GM19099 (cell line): ENCODE results near the gene CTNNA2.

Experiments used
- POLR2A ChIP-seq: IDR thresholded peaks from 3 replicates; pipeline ENCODE4 v1.6.1; 2011; ENCODE audit warnings: low read depth; ENCODE audit not compliant: insufficient read length; ENCODE audit errors: extremely low read depth

Gene CTNNA2

DNA sequence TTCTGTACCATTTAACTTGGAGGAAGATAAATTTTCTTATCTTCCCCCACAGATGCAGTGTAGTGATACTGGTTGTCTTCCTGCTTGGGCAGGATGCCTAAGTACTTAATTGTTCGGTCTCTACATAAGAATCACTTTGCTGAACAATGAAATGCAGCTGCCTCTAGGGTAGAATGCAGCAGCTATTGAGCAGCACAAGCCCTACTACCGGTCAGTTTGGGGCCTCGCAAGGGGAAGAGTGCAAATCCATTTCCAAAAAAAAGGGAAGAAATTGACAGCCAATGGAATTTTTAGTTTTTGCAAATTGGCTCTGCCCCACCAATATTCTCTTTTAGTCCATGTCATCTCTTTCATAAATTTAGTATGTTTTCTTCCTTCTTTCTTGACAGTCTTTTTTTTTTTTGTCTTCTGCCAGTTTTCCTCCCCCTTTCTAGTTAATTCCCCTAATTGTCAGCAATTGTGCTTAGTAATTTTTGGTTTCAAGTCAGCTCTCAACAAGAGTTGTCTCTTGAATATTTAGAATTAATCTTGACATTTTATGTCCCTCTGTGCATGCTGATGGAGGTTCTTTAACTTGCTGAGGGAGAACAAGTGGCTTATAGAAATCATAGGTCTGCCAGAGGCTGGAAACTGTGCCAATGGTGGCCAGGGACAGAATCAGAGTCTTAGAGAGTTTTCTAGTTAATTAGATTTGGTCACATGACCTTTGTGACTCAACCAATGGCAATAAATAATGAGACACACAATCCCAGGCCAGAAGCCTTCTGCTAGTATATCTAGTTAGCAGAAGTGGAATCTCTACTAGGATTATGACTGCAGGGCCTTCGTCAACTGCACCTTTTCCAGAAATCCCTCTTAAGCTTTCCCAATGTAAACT lies 270.0 kb downstream of the CTNNA2 start:
- TF ChIP-seq POLR2A: no peak

DNA sequence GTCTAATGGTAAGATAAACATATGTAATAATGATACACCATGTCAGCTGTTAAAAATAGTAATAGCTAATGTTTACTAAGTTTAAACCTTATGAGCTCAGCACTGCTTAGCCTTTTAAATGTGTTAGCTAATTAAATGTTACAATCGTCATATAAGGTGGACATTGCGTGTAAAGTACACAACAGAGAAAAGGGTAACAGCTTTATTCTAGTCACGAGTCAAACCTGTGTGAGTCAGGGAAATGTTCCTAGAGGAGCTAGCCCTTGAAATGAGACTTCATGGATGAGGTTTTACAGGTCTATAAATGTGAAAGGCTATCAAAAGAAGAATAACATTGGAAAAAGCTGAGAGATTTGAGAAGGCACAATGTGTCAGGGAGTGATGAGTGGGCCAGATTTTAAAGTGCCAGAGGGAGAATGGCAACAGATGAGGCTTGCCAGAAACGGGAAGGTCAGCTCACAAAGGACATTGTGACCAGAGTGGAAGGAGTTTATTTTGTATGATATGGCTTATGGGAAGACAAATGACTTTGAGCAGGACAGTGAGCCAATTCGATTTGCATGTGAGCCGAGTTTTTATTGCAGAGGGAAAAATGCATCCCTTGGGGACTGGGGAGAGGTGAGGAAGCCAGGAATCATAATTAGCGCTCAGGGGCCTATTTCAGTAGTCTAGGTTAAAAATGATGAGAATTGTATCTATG lies 276.3 kb downstream of the CTNNA2 start:
- TF ChIP-seq POLR2A: no peak

DNA sequence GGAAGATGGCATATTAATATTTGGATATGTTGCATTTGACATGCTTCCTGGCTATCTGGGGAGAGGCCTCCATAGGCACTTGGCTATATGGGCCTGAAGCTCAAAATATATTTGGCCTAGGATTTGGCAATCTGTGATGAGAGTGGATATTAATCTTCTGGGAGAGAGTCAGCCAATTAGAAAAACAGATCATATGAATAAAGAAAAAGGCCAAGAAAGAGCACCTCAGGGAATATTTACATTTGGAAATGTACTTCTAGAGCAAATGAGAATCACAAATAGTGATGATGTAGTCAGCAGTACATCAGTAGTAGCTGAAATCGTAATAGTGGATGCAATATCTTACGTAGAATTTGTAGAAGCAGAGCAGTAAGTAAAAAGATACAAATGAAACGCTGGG lies 277.0 kb downstream of the CTNNA2 start:
- TF ChIP-seq POLR2A: no peak

DNA sequence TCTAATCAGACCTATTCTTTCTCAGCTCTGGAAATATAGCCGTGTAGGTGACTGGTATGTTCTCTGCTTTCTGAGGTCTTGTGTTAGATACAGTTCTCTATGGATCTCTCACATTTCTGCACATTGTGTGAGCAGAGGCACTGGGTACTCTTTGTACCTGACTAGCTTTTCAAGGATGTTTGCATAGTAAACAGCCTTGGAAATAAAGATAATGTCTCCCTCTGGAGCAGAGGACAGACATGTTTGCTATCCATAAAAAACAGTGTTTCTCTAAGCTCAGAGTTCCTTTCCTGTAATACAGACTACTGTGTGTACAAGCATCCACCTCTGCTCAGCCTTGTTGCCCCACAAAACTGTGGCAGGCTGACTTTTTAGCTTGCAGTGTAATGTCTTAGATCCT lies 279.2 kb downstream of the CTNNA2 start:
- no peak for TF ChIP-seq POLR2A

DNA sequence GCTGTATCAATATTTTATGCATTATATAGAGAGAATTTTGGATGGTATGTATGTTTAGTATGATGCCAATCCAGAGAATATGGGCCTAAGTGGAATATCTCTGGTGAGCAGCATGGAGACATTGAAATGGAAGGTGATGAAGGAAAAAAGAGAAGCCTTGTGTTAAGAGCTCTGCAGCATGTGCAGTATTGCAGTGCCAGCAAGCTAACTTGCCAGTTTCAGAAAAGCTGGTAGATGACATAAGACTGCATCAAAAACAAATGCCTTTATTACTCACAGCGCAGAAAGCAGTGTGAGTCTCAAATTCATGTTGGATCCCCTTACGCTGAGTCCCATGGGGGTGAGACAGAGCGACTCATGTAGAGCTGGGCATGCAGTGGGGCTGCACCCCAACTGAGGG lies 280.2 kb downstream of the CTNNA2 start:
- TF ChIP-seq POLR2A: no peak

DNA sequence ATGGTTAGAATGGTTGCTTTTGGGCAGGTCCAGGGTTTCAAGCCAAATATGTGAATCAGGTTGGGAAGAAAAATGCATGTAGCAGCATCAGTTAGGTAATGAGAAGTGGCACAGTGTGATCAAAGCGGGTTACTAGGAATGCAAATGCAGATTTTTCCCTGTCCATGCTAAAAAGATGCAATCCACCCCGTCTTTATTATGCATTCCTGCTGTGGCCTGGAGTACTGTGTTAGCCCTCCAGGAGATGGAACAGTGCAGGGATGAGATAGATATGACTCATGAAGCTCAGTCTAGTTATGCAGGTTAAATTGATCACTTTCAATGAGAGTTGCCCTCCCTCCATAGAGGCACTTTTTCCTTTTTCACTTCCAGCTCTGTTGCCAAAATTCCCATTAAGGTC lies 283.8 kb downstream of the CTNNA2 start:
- TF ChIP-seq POLR2A: no peak

DNA sequence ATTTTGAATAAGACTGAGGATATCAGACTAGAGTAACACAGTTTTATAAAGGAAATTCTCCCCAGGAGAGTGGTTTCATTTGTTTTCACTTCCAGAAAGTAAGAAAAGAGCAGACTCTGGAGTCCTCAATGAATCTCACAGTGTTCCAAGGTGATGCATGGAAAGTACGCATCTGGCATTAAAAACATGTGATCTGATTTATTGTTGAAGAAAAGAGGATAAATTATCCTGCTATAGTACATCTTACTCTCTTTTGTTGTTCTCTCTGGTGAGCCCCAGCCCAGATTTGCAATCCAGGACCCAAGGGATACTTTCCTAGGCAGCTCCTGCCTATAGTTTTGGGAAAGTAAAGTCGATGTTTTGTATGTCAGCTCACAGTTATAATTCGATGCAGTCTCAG lies 285.9 kb downstream of the CTNNA2 start:
- no peak for TF ChIP-seq POLR2A

DNA sequence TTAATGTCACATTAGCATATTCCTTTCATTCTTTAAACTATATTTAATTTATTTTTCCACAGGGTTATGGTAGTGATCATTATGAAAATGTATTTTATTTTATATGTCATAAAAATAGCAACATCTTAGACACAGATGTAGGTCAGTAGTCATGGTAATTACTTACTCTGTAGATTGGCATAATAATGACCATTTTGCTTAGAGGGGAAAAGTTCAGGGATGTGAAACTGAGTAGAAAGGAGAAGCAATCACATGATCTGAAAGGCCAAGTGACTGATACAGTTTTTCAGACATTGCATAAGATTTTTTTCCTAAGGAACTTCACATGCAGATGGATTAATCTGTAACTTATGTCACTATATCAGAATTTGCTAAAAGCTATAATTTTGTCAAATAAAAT lies 286.9 kb downstream of the CTNNA2 start:
- TF ChIP-seq POLR2A: no peak

DNA sequence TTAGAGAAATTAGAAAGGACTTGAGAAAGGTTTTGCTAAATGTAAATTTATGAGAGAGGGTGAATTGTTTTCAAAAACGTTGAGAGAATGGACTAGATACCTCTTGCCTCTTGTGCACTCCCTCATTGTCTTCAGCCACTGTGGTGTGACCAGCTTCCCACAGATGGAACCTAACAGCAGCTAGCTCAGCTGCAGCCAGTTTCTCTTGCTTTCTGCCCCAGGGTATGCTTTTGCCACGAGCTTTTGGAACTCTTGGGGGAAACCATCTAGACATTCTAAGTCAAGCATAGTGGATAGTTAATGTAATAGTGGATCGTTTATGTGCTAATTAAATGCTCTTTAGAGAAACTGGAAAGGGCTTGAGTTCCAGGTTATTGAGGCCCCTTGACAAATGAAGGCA lies 288.2 kb downstream of the CTNNA2 start:
- no peak for TF ChIP-seq POLR2A

DNA sequence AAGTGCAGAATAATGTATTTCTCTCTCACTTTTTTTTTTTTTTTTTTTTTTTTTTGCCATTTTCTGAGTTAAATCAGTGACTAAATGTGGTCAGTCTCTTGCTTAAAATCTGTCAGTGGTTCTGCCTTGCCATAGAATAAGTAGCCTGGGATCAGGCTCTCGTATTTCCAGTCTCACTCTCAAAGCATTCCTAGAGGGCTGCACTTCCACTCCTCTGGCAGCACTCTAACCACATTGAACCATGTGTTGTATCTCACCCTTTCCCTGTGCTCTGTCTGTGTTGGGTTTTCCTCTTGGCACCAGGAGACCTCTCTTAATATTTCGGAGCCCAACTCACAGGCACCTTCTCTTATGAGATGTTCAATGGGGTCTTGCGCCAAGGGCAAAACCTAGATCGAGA lies 304.4 kb downstream of the CTNNA2 start:
- no peak for TF ChIP-seq POLR2A

DNA sequence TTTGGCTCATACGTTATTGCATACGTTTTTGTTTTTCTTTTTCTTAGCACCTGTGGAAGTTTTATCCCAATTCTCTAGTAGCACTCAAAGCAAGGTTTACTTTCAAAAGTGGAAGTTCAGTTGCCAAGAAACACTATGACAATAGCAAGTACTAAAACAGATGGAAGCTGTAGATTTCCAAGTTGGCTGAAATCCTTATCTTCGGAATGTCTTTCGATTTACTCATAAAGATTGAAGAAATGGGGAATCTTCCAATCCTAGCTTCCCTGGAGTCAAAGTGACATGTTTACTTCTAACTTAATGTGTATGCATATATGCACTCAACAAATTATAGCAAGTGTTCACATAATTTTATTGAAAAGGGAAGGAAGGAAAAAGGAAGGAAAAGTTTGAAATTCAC lies 307.4 kb downstream of the CTNNA2 start:
- no peak for TF ChIP-seq POLR2A

DNA sequence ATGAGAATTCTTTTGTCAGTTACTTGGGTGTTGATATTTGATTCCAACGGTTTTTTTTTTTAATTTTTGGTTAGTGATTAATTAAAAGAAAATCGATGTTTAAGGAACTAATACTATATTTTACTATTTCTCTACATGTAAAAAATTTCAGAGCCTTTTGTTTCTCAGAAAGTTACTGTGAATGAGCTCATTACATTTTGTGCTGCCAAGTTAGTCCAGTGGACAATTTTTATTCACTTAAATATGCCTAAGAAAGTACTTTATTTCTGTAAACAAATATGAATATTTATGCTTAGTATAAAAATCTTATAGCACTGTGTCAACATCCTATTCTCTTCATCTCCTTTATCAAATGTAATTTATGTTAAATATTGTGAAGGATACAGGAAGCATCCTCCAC lies 309.3 kb downstream of the CTNNA2 start:
- TF ChIP-seq POLR2A: no peak

DNA sequence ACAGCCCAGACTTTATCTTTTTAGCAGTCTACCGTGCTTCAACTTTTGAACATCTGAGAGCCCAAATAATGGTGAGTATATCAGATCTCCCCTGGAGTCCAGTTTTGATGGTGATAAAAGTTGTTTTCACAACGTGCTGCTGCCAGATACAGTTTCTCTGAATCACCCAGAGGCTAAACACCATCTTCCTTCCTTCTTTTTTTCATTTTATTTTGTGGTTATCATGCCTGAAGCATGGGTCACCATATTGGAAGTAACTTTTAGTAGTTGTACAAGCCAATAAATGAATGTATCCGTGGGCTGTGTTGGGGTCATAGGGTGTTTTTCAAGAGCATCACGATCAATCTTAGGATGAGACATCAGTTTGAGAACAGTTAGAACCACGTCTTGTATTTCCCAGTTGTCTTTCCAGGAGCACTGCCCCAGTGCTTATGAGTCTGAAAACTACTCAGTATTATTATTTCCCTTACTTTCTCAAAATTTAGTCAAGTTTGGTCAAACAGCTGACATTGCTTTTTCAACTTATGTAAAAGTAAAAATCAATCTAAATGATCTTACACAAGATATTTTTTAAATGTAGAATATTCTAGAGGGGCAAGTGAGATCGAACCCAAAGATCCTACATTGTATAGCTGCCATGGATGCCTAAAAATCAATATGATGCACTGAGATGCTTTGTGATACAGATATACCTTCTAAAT lies 311.4 kb downstream of the CTNNA2 start:
- TF ChIP-seq POLR2A: no peak

DNA sequence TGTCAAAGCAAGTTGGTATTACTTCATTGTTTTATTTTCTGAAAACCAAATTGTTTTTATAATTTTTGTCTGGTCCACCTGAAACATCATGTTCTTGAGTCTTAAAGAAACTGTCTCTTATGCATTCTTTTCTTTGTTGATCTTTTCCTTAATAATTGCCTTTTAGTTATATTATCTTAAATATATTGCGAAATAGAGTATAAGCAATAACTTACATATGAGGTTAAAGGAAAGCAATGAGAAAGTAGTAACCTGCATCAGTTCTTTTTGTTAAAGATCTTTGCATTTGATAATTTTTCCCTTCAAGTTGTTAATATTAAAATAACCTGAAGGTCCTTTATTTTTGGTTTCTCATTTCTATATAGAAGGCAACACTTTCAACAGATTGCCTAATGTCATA lies 315.0 kb downstream of the CTNNA2 start:
- no peak for TF ChIP-seq POLR2A

DNA sequence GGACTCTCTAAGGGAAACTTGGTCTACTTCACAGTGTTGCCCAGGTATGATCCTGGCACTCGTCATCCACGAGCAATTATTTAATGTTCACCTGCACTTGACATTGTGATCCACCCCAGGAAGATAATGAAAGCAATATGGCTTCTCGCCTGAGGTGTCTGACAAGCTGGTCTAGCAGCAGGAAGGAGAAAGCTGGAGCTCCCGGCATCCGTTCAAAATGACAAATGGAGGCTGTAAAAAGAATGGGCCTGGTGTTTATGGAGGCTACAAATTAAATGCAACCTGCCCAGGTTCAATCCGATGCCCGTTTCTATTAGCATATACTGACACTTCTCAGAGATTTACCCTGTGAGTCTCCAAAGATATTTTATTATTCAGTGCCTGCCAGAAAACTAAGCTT lies 317.6 kb downstream of the CTNNA2 start:
- TF ChIP-seq POLR2A: no peak

DNA sequence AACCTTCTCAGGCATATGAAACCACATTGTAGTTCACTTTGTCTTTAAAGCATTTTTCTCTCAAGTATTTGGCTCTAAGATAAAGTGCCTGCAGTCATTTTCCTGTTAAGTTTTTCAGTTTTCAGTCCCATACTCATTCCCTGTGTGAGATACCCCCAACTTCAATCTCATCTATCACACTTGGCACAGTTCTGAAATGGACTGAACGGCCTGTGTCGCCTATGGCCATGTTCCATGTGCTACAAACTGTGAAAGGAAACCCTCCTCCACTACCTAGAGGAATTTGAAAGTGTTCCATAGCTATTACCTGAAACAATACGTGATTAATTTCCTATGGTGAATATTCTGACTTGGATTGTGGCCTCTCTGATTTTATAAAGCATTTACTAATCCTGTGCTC lies 319.1 kb downstream of the CTNNA2 start:
- TF ChIP-seq POLR2A: no peak

DNA sequence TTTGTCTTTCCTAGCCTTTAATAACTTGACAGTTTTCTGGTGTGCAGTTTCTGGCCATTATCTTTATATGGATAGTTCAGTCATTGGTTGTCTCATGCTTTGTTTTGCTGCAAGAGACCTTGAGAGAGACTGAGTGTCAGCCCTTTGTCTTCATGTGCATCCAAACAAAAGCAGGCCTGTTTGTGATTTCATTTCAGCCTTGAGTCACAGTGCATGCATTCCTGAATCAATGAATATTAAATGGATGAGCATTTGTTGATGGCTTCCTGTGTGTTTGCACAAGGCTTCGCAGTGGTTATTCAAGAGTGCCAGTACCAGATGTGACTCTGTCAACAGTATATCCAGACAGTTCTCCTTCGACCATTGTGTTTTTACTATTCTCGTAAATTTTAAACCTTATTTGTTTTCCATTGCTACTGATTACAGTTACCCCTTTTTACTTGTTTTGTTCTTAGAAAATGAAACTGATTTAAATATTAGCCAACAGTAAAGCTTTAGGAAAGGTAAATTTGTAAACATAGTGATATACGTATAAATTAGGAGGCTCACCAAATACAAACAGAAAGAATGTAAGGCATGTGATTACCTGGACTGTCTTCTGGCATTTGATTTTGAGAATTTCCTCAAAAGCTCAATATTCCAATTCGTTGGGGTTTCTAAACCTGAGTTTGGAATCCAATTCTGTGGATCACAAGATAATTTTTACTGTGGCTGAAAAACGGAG lies 319.8 kb downstream of the CTNNA2 start:
- no peak for TF ChIP-seq POLR2A
